Mesenteric fat pad (tissue), 1 donor: ENCODE data around the gene HYAL2. TPM values are rescaled to one million over a fixed set of nuclear protein-coding genes. Genes with fewer than 3 reads are reported as not detected.
"Not testable (repeated sequence)": the region's sequence is repeated elsewhere in the genome, so short reads cannot be mapped to it uniquely, and the experiment has no call there.

Experiments used
- DNase-seq: peaks from one replicate; pipeline ENCODE4 v3.0.0-alpha.2; 2020; ENCODE audit warnings: low spot score
- total RNA-seq: library from RNA; stranded (reverse); fragmentation: NEBNext Ultra II Directional; extraction: Animal tissue kit (Norgen Biotek cat#: 25700); gene quantifications from one replicate; pipeline ENCODE4 v1.2.1, GENCODE V29; 2021
- donor health status: DM: yes; HTN: yes; CAD: no.

Gene HYAL2
- total RNA-seq, 1 donor from 2014 or later, result 118 TPM

DNA sequence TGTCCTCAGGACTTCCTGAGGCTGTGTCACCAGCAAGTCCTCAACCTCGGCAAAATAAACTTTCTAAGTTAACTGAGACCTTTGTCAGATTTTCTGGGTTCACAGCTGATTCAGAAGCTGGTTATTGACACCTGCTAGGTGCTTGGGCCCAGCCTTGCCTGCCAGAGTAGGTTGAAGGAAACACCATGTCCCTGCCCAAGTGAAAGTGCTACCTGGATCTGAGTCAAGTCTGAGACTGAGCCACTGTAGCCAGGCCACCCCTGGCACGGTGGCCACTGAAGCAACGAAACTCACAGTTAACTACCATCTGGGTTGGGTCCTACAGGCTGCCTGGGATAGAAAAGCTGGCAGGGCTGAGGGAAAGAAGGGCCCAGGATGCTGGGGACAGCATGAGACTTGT, 8.2 kb downstream of the HYAL2 start:
- DNase-seq, result no peak

DNA sequence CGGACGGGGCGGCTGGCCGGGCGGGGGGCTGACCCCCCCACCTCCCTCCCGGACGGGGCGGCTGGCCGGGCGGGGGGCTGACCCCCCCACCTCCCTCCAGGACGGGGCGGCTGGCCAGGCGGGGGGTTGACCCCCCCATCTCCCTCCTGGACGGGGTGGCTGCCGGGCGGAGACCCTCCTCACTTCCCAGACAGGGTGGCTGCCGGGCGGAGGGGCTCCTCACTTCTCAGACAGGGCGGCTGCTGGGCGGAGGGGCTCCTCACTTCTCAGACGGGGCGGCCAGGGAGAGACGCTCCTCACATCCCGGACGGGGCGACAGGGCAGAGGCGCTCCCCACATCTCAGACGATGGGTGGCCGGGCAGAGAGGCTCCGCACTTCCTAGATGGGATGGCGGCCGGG, 10.5 kb downstream of the HYAL2 start:
- not testable (repeated sequence) for DNase-seq

- no peak for DNase-seq
Observed at GRCh38 chr3:50304601-50305000, 17.9 kb downstream of the HYAL2 start.

DNA sequence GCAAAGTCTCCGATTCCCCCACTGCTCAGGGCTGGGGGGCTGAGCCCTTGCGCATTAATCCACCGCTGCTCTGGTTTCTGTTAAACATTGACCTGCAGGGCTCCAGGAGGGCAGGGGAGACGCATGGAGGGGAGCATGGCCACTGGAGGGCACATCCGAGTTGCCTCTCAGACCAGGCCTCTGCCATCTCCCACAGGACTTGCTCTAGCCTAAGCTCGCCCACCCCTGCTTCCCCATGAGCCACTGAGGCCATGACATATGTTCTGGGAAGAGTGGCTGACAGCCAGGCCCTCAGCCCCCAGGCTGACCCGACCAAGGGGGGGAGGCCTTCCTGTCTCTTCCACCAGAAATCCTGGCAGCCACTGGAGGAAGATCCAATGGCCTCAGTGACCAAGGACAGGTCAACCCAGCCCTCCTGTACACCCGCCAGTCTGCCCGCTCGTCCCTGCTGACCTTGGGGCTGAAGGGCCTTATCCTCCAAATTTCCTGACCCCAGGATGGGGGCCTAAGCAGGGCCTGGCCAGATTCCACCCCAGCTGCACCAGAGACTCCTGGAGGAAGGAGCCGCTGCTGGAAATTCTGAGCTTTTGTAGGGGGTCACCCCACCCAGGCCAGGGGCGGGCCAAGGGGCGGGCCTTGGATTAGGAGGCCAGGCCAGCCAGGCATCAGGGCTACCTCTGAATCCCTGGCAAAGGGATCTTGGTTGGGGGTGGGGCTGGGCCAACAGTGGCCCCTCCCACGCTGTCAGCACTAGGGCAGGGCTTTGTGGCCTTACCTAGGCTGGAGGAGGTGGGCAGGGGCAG, 19.3 kb downstream of the HYAL2 start, which contains the start of gene HYAL1:
HYAL1 (minus strand) TSS at position 562 of the 803 bp plus-strand sequence. CDS start 618 bp downstream, outside the sequence.
- no peak for DNase-seq

DNA sequence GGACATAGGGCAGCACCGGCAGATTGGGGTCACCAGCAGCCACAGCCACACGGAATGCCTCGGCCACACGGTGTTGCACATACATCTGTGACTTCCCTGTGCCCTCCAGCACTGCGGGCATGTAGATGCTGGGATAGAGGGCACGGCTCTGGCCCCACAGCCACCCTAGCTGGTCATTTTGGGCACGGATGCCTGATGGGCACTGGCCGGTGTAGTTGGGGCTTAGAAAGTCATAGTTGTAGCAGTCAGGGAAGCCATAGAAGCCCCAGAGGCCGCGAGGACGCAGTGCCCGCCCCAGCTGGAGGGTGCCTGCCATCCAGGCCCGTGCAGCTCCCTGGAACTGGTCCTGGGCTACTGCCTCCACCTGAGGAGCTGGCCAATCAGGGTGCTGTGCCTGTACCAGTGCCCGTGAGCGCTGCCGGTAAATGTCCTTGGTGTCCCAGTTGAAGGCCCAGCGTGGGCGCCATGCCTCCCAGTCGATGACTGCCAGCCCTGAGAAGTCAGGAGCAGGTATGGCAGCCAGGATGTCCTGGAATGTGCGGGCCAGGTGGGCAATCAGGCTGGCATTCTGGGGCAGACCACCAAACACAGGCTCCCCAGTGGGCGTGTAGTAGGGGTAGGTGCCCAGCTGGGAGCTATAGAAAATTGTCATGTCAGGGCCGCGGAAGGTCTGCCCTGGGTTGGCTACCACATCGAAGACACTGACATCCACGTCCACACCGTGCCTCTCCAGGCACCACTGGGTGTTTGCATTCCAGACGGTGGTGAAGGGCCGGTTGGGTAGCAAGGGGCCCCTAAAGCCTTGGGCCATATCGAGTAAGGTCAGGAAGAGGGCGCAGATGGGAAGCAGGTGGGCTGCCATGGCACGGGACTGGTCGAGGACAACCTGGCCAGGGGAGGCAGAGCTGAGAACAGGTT, 20.2 kb downstream of the HYAL2 start:
- DNase-seq, result no peak

DNA sequence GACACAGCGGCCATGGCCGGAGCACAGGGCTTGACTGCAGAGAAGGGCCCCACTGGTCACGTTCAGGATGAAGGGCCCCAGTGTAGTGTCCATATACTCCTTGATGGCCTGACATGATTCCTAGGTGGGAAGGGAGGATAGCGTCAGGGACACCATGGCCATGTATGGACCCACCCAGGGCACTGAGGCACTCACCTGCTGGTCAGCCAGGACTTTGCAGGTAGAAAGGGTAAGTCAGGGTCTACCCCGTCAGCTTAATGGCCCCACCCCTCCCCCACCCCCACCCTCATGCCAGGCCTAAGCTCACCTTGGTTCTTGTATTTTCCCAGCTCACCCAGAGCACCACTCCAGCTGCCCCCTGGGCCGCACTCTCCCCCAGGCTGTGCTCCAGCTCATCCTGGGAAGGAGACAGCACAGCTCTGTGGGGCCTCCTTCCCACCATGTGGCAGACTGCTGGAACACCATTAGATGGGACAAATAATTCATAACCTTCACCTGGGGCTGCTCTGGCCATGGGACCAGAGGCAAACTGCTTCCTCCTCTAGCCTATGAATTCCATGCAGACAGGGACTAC, 21.8 kb downstream of the HYAL2 start:
- DNase-seq, result no peak

DNA sequence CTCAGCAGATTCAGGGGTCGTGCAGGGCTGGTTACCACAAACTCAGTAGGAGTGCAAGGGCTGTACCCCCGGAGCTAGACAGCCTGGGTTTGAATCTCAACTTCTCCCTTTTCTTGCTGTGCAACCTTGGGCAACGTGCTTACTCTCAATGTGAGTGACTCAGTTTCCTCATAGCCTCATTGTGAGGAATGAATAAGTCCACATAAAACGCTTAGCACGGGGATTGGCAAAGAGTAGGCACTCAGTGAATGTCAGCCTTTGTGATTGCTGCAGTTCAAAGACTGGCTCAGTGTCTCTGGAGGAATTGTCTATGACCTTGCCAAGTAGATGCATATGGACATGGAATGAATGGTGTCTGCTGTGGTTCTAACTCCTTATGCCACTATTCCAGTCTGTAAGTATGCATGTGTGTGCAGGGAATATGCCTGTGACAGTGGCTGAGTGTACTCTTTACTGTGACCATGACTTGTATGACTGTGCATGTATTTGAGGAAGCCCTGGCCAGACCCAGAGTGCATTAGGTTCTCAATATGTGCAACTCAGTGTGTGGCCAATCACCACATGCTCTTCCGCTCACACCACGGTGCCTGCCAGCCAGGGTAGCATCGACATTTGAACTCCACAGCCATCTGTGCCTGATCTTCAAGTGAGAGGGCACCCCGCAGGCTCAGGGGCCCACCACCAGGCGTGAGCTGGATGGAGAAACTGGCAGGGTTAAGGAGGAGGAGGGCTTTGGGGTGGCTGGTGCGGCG, 22.4 kb downstream of the HYAL2 start:
- no peak for DNase-seq

DNA sequence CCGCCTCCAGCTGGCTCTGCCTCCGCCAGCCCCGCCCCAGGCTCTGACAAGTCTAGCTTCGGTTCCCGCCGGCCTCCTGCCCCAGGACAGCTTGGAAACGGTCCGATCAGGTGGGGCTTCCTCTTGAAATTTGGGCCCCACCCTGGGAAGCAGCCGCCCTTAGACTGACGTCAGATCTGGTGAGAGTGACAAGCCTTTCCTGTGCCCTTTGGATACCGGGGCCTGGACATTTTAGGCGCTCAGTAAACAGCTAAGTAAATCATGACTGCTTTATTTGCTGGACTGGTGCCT, 23.0 kb downstream of the HYAL2 start:
- DNase-seq, result no peak

- peak; percentile 100 for DNase-seq
Observed at GRCh38 chr3:50298836-50299637, 23.5 kb downstream of the HYAL2 start, which contains the start of the genes HYAL3 and NAA80. Gene HYAL3, minus strand, starts transcription at chr3:50299405. Its CDS starts 3,803 bp downstream, at chr3:50295602. Gene NAA80, minus strand, starts transcription at chr3:50299405. Its CDS starts 1,942 bp downstream, at chr3:50297463.

DNA sequence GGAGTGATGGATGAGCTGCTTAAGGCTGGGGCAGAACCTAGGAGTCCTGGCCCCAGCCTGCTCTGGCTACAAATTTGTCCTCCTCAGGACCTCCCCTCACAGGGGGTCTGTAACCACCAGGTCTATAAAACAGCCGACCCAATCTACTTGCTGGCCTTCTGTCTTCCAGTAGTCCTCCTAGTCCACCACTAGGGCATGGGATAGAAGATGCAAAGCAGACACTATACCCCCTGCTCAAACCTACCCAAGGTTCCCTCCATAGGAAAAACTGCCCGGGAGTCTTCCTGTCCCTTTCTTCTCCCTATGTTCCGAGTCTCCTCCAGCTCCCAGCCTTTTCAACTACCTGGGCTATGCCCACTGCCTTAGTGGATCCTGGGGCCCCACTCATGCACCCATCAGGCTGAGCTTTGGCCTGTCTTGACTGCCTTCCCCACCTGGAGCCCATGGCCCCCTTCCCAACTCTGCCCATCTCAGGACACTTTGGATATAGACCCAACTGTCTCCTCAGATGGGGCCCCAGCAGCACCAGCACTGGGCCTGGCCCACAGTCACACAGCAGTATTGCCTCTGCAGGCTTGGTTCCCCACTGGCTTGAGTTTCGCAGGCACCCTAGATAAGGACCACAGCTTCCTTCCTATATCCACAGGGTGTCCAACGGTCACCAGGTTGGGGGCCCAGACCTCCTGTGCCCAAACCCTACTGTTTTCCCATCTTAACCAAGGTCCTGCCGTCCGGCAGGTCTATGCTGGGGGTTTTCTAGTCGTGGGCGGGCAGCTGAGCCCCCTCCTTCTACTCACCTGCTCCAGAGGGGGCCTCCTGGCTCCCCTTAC, 24.4 kb downstream of the HYAL2 start:
- no peak for DNase-seq

GRCh38 chr3:50297384-50297775, 25.2 kb downstream of the HYAL2 start:
- no peak for DNase-seq

- DNase-seq, result no peak
Observed at GRCh38 chr3:50296721-50297383, 25.7 kb downstream of the HYAL2 start.

- no peak for DNase-seq
Observed at GRCh38 chr3:50295553-50296431, 26.8 kb downstream of the HYAL2 start.

GRCh38 chr3:50294492-50295403, 27.8 kb downstream of the HYAL2 start:
- DNase-seq, result no peak

DNA sequence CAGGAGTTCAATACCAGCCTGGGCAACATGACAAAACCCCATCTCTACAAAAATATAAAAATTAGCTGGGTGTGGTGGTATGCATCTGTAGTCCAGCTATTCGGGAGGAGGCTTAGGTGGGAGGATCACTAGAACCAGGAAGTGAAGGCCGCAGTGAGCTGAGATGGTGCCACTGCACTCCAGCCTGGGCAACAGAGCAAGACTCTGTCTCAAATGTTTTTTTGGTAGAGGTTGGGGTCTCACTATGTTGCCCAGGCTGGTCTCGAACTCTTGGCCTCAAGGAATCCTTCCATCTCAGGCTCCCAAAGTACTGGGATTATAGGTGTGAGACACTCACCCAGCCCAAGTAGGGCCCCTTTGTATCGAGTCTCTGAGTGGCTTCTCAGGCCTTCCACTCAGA, 28.5 kb downstream of the HYAL2 start:
- no peak for DNase-seq

DNA sequence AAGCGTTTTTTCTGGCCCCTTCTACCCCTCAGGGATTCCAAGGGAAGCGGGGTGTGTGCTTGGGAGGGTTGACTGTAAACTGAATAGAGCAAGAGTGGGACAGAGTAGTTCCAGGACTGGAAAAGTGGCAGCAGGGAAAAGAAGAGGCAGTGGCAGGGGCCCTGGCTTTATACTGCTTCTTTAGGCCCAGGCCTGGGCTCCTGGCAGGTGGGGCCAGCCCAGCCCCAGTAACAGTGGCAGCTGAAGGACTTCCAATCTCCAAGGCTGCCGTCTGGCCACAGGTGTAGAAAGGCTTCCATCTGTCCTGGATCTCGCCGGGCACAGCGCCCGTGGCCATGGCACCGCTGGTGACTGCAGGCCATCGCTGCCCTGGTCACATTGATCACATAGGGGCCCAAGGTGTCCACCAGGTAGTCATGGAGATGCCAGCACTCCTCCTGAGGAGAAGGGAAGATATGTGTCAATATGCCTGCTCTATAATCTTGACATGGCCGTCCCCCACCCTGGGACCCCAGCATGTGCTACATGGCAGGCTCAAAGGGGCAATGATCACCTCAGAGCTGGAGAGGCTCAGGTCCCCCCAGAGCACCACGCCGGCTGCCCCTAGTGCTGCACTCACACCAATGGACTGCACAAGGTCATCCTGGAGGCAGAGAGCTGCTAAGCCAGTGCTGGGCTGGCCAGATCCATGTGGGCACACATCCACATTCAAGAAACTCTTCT, 29.3 kb downstream of the HYAL2 start:
- DNase-seq, result no peak
